ENCODE measurements around the gene P2RX4. TPM values are rescaled to one million over a fixed set of nuclear protein-coding genes. Genes with fewer than 3 reads are reported as not detected.

Gene P2RX4
- total RNA-seq, 1 experiment from 2014 or later, result 8.1 TPM

- Histone ChIP-seq H3K79me1 (ENCODE audit: insufficient read depth, low read depth, low read length, poor library complexity, severe bottlenecking) (no peaks in the 10 kb centered on the region), H3K23ac (ENCODE audit: insufficient read length, low read depth, low read length) (no peak overlapping the region), H2BK5ac (ENCODE audit: insufficient read length, low read length) (no peak overlapping the region), H3K27me3 (ENCODE audit: insufficient read depth, low read length) (no peaks in the 10 kb centered on the region), H3K4me2 (ENCODE audit: insufficient read depth, insufficient read length, low read length) (no peak overlapping the region), H2BK20ac (ENCODE audit: low read depth, low read length, poor library complexity, severe bottlenecking) (no peak overlapping the region), H3K14ac (ENCODE audit: insufficient read depth, low read length) (no peak overlapping the region; the same call in 1 of the 2 replicates), H4K91ac (ENCODE audit: insufficient read length, low read depth, low read length) (no peak overlapping the region), H4K5ac (ENCODE audit: insufficient read length, low read depth, low read length) (no peak overlapping the region), H3K4me1 (ENCODE audit: insufficient read depth, low read length) (no peaks in the 10 kb centered on the region), H3K18ac (ENCODE audit: insufficient read length, low read depth, low read length) (no peak overlapping the region), H4K8ac (replicated peaks; ENCODE audit: insufficient read length, low read depth, low read length) (no peak overlapping the region), H3K9ac (ENCODE audit: extremely low read depth, insufficient read length, low read length) (no peak overlapping the region), H3K56ac (ENCODE audit: insufficient read length, low read depth, low read length) (no peak overlapping the region), H3K4ac (ENCODE audit: low read depth, low read length) (no peak overlapping the region), H3T11ph (ENCODE audit: low read length) (no peak overlapping the region), H3K23me2 (ENCODE audit: insufficient read length, low read depth, low read length, poor library complexity, severe bottlenecking) (no peaks in the 10 kb centered on the region), H3K27ac (ENCODE audit: insufficient read length, low read depth, low read length) (no peak overlapping the region), H2BK12ac (ENCODE audit: insufficient read length, low read depth, low read length) (no peak overlapping the region), H3K79me2 (ENCODE audit: insufficient read depth, low read length) (no peaks in the 10 kb centered on the region), H2AFZ (ENCODE audit: low read length) (no peak overlapping the region), H4K20me1 (ENCODE audit: control insufficient read depth, insufficient read depth, insufficient read length) (no peaks in the 10 kb centered on the region), H3K9me3 (ENCODE audit: control insufficient read depth, low read depth, low read length) (no peaks in the 10 kb centered on the region), H2BK120ac (ENCODE audit: low read depth, low read length, poor library complexity, severe bottlenecking) (no peak overlapping the region), H2AK5ac (ENCODE audit: insufficient read length, low read length) (no peak overlapping the region), H2BK15ac (ENCODE audit: low read depth, low read length) (no peak overlapping the region)
- Mint-ChIP-seq H3K4me3 (no peak overlapping the region), H3K9me3 (no peaks in the 10 kb centered on the region), H3K36me3 (ENCODE audit: insufficient read depth in 1 of 3, low read depth in 3 of 3) (no peaks in the 10 kb centered on the region), H3K4me1 (peaks cover 3 to 7% of the 10 kb centered on the region in 2 experiments; a peak in 2 of 4 replicates), H3K27ac (no peak overlapping the region), H3K27me3 (ENCODE audit: low read depth) (no peaks in the 10 kb centered on the region; the same call in 1 of the 2 replicates)
- no CpG with 5 or more reads among the region's 9 CpGs for WGBS (ENCODE audit: extremely low coverage, insufficient read length, low lambda C conversion rate)
- DNase-seq, result no peak
- no peak for TF ChIP-seq CTCF (conservative IDR thresholded peaks at IDR 0.05)
These were observed 20.8 kb upstream of the P2RX4 start for GRCh38 chr12:121189131-121189530.

Measured in H9 (cell line).